Heart left ventricle (tissue), 16 donors: ENCODE measurements around the gene HOMEZ. TPM values are rescaled to one million over a fixed set of nuclear protein-coding genes. Genes with fewer than 3 reads are reported as not detected.

Experiments
- ATAC-seq, 4 donors: fragments of 200-7000 bp; cut with Tn5 transposase; one replicate each; pipeline ENCODE4 v1.9.1; 2020 to 2022; ENCODE audit warnings: moderate library complexity in 4 of 4, mild to moderate bottlenecking in 3 of 4, moderate number of reproducible peaks in 1 of 4
- DNase-seq, 5 donors: peaks; one replicate each; pipeline ENCODE4 v3.0.0-alpha.2; 2020
- H3K27ac ChIP-seq, 12 donors: fragments of 200-600 bp; sonication (generic) in 4 of 12; one replicate each; pipeline versions ENCODE4 v1.5.0 to v1.8.0; 2016 to 2022; ENCODE audit warnings: mild to moderate bottlenecking in 2 of 12
- H3K27me3 ChIP-seq, 9 donors: fragments of 200-600 bp; sonication (generic) in 2 of 9; one replicate each; pipeline versions ENCODE4 v1.5.1 to v1.8.0; 2016 to 2022; ENCODE audit warnings: mild to moderate bottlenecking in 3 of 9
- H3K36me3 ChIP-seq, 9 donors: fragments of 200-600 bp; sonication (generic) in 2 of 9; one replicate each; pipeline versions ENCODE4 v1.5.0 to v1.8.0; 2018 to 2022; ENCODE audit warnings: mild to moderate bottlenecking in 2 of 9
- H3K4me1 ChIP-seq, 12 donors: fragments of 200-600 bp; sonication (generic) in 4 of 12; one replicate each; pipeline versions ENCODE4 v1.5.0 to v1.8.0; 2016 to 2022; ENCODE audit warnings: mild to moderate bottlenecking in 3 of 12
- H3K4me3 ChIP-seq, 12 donors: fragments of 200-600 bp; sonication (generic) in 4 of 12; one replicate each; pipeline versions ENCODE4 v1.5.0 to v1.8.0; 2017 to 2022; ENCODE audit warnings: mild to moderate bottlenecking in 9 of 12, moderate library complexity in 4 of 12
- H3K9me3 ChIP-seq, 12 donors: fragments of 200-600 bp; sonication (generic) in 4 of 12; one replicate each; pipeline versions ENCODE4 v1.5.0 to v1.8.0; 2016 to 2022; ENCODE audit warnings: mild to moderate bottlenecking in 1 of 12
- CTCF ChIP-seq, 12 donors: fragments of 200-600 bp; sonication (generic) in 4 of 12; IDR thresholded peaks; one replicate each; pipeline versions ENCODE4 v1.5.0 to v1.8.0; 2018 to 2022; ENCODE audit warnings: antibody characterized with exemption in 12 of 12, mild to moderate bottlenecking in 5 of 12
- POLR2A ChIP-seq, 2 donors: fragments of 450-650 bp; IDR thresholded peaks; one replicate each; pipeline ENCODE4 v1.6.1; 2017; ENCODE audit warnings: antibody characterized with exemption in 2 of 2, mild to moderate bottlenecking in 2 of 2, moderate library complexity in 2 of 2
- WGBS, 4 donors: extraction: QIAGEN DNeasy Blood & Tissue Kit in 2 of 4; methylation state at CpG; one replicate each; pipeline versions ENCODE4 v1.1.5 to v1.1.7; 2013 to 2018; 5-methylcytosine and 5-hydroxymethylcytosine counted together
- intact Hi-C, 10 donors: fragments of 100-400 bp; cut with DNase I; formaldehyde crosslinking; loops; one replicate each; pipeline versions ENCODE4 v1.11.1 to v1.14.2; 2022
- polyA plus RNA-seq, 2 donors: library from polyadenylated mRNA; stranded (reverse); fragments of 200-250 nt; gene quantifications; one replicate each; pipeline ENCODE4 v1.2.3, GENCODE V29; 2013
- total RNA-seq, 9 donors: library from RNA; depleted of rRNA in 2 of 9; stranded (reverse); fragments of >200 nt in 2 of 9; fragmentation: NEBNext Ultra II Directional in 3 of 9; extraction: Animal tissue kit (Norgen Biotek cat#: 25700) in 3 of 9; gene quantifications; one replicate each; pipeline versions ENCODE4 v1.1.0 to v1.2.4, GENCODE V29; 2016 to 2023
- donor health status: ischemic (EF 13 %, LVEDD 7.1; RV severe dilation, severe dysfunction).
- donor health status: healthy with polysubstance abuse.
- donor health status: DM: no; HTN: yes; CAD: no.
- donor health status: DM: no; HTN: no; CAD: no.
- donor health status: ischemic (EF 25% LVEDD 6.9; RV normal size, moderate dysfunction).
- donor health status: ischemic (EF 25% LVEDD 5.7; RV mildly dilated, moderate dysfunction).
- donor health status: healthy.
- donor health status: DM: yes; HTN: yes; CAD: no.
- donor health status: ischemic (EF 35%, LVEDD 5.7; RV mildly dilated, moderate dysfunction).
- donor health status: nonischemic (EF 11% LVEDD 7.7; RV severe dilation, severe dysfunction).
- donor health status: DM: yes; HTN: yes; CAD: no.
- donor health status: PGD.
- donor health status: ischemic (EF 29% LVEDD 5.4; RV normal size, mild dysfunction).
- donor health status: nonischemic (EF 23%, LVEDD 6.1; RV moderate dilation, normal function).

Gene HOMEZ
- total and polyA plus RNA-seq, 11 donors, result 6.2 to 13.0 (median 9.2) TPM

- TF ChIP-seq CTCF (IDR thresholded peaks at IDR 0.05) (no peak), POLR2A (IDR thresholded peaks at IDR 0.05) (no peak)
- H3K27me3 ChIP-seq, result no peaks in the 10 kb centered on the region
- peaks cover 0 to 37% (median 26%) of the 10 kb centered on the region in 12 donors for H3K4me1 ChIP-seq
- no peak overlapping the region for H3K27ac ChIP-seq
- WGBS, 4 donors, result 78 to 90% (median 86%) methylated on average over 1 of the region's 1 CpG
- peaks cover 0 to 53% (median 29%) of the 10 kb centered on the region in 9 donors for H3K36me3 ChIP-seq
- H3K4me3 ChIP-seq, result no peak overlapping the region
- no peak for ATAC-seq
- intact Hi-C loops, result no loop called here
- DNase-seq, result no peak
- no peaks in the 10 kb centered on the region for H3K9me3 ChIP-seq
These were observed 24.6 kb upstream of the HOMEZ start for GRCh38 chr14:23310546-23310945.

DNA sequence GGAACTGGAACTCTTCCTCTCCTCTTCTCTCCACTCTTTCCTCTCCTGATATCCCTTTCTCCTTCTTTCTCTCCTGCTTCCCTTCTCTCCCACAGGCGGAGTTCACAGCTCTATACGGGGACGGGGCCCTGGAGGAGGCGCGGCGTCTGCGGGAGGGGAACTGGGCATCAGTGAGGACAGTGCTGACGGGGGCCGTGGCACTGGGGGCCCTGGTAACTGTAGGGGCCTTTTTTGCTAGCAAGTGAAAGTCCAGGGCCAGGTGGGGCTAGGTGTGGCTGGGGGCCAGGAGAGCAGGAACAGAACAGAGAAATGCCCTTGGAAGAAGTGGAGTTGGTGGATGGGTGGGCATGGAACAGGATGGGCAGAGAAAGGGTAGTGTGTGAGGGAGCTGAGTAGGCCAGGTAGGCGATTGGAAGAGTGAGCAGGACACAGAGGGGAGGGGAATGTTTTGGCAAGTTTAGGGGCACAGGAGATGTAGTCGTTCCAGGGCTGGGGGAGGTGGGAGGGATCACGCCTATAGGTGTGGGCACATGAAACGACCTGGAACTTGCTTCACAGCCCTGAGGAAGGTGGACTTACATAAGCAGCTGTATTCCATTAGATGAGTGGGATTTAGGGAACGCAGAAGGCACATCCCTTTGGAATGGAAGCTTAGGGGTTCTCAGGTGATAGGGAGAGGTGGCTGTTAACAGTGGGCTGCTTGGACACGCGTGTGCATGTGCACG, 23.0 kb upstream of the HOMEZ start:
- 86 to 88% (median 87%) methylated on average over 17 of the region's 17 CpGs for WGBS, 4 donors
- Histone ChIP-seq H3K4me3 (no peak overlapping the region), H3K36me3 (peaks cover 0 to 48% (median 29%) of the 10 kb centered on the region in 9 donors), H3K27me3 (no peaks in the 10 kb centered on the region), H3K27ac (no peak overlapping the region), H3K9me3 (no peaks in the 10 kb centered on the region), H3K4me1 (peaks cover 0 to 39% (median 26%) of the 10 kb centered on the region in 12 donors)
- TF ChIP-seq CTCF (IDR thresholded peaks at IDR 0.05) (no peak), POLR2A (IDR thresholded peaks at IDR 0.05) (no peak)
- no peak for ATAC-seq
- intact Hi-C loops, result loop anchor here in 2 of 10 donors (10.0 kb wide), 2 partner anchors 214 to 246 kb away; partner anchors contain the start of genes ACIN1 (in 1 of the 2), C14orf119 (in 1 of the 2), THTPA (in 1 of the 2) and ZFHX2 (in 1 of the 2)
- DNase-seq, result no peak

DNA sequence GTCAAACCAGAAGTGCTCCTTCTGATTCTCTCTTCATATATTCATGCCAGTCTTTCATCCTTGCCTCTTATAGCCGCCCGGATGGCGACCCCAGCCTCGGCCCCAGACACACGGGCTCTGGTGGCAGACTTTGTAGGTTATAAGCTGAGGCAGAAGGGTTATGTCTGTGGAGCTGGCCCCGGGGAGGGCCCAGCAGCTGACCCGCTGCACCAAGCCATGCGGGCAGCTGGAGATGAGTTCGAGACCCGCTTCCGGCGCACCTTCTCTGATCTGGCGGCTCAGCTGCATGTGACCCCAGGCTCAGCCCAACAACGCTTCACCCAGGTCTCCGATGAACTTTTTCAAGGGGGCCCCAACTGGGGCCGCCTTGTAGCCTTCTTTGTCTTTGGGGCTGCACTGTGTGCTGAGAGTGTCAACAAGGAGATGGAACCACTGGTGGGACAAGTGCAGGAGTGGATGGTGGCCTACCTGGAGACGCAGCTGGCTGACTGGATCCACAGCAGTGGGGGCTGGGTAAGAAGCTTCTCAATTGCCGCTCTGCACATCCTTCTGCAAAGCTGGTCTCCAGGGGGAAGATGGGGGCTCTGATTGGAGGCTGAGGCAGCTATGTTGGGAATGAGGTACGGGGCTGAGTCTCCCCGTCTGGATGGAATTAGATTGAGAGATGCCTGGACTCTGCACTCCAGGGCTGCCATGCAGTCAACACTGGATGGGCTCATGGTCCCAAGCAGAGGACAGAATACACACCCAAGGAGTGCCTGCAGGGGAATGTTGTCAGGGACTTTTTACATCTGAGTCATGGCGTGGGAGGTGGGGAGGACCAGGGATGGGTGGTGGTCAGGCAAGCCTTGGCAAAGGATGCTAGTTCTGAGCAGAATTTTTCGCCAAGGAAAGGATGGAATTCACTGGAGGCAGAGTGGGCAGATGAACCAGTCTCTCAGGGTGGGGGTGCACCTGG, 22.0 kb upstream of the HOMEZ start:
- ATAC-seq (no peak), DNase-seq (no peak)
- WGBS, 4 donors, result 88 to 91% (median 90%) methylated on average over 22 of the region's 22 CpGs
- no peaks in the 10 kb centered on the region for H3K9me3 ChIP-seq
- TF ChIP-seq CTCF (IDR thresholded peaks at IDR 0.05) (no peak), POLR2A (IDR thresholded peaks at IDR 0.05) (no peak)
- peaks cover 0 to 42% (median 28%) of the 10 kb centered on the region in 12 donors for H3K4me1 ChIP-seq
- peak overlapping the region in 8 of 12 donors; percentile 60 to 96 (median 76) for H3K4me3 ChIP-seq
- H3K27ac ChIP-seq, result peak overlapping the region in 10 of 12 donors; percentile 71 to 94 (median 91)
- intact Hi-C loops, result loop anchor here in 3 of 10 donors (2.0 to 10.0 kb wide), 3 partner anchors 13 to 247 kb away; partner anchors contain the start of genes ACIN1 (in 1 of the 3), C14orf119 (in 1 of the 3), PABPN1 (in 1 of the 3) and THTPA (in 1 of the 3)
- no peaks in the 10 kb centered on the region for H3K27me3 ChIP-seq
- peaks cover 0 to 48% (median 29%) of the 10 kb centered on the region in 9 donors for H3K36me3 ChIP-seq
